Spleen (tissue), 11 donors: Measurements from ENCODE around the gene GOLGA2. TPM values are rescaled to one million over a fixed set of nuclear protein-coding genes. Genes with fewer than 3 reads are reported as not detected.

Experiments used
- DNase-seq: peaks from one replicate; pipeline ENCODE4 v3.0.0-alpha.2; 2020
- H3K27ac ChIP-seq, 8 donors: fragments of 200-600 bp; sonication (generic) in 7 of 8; 1 replicate in 4 of 8; 2 replicates in 4 of 8; pipeline versions ENCODE4 v1.5.0 to v1.8.0; 2016 to 2021; ENCODE audit warnings: inconsistent platforms in 4 of 8, mild to moderate bottlenecking in 4 of 8, moderate library complexity in 1 of 8
- H3K27me3 ChIP-seq, 7 donors: fragments of 200-600 bp; sonication (generic) in 6 of 7; replicated peaks in 1 of 7; 1 replicate in 4 of 7; 2 replicates in 3 of 7; pipeline versions ENCODE4 v1.5.0 to v1.8.0; 2016 to 2021; ENCODE audit warnings: inconsistent platforms in 3 of 7, mild to moderate bottlenecking in 1 of 7
- H3K36me3 ChIP-seq, 6 donors: fragments of 200-600 bp; sonication (generic) in 5 of 6; 1 replicate in 4 of 6; 2 replicates in 2 of 6; pipeline versions ENCODE4 v1.5.0 to v1.8.0; 2016 to 2021; ENCODE audit warnings: inconsistent platforms in 2 of 6
- H3K4me1 ChIP-seq, 6 donors: fragments of 200-600 bp; sonication (generic) in 5 of 6; 1 replicate in 3 of 6; 2 replicates in 3 of 6; pipeline versions ENCODE4 v1.5.0 to v1.8.0; 2016 to 2021; ENCODE audit warnings: inconsistent platforms in 3 of 6
- H3K4me3 ChIP-seq, 8 donors: fragments of 200-600 bp; sonication (generic) in 7 of 8; 1 replicate in 4 of 8; 2 replicates in 4 of 8; pipeline versions ENCODE4 v1.5.0 to v1.8.0; 2016 to 2021; ENCODE audit warnings: inconsistent platforms in 4 of 8, mild to moderate bottlenecking in 4 of 8, moderate library complexity in 2 of 8
- H3K9me3 ChIP-seq, 8 donors: fragments of 200-600 bp; sonication (generic) in 7 of 8; 1 replicate in 4 of 8; 2 replicates in 4 of 8; pipeline versions ENCODE4 v1.5.0 to v1.8.0; 2016 to 2021; ENCODE audit warnings: inconsistent platforms in 4 of 8
- CTCF ChIP-seq, 11 experiments: fragments of 200-600 bp in 7 of 11; fragments of 450-650 bp in 4 of 11; sonication (generic) in 4 of 11; IDR thresholded peaks in 8 of 11; conservative IDR thresholded peaks in 3 of 11; 1 replicate in 7 of 11; 2 replicates in 4 of 11; pipeline versions ENCODE4 v1.4.0 to v1.8.0; 2016 to 2021; ENCODE audit warnings: antibody characterized with exemption in 11 of 11, inconsistent platforms in 4 of 11, mild to moderate bottlenecking in 1 of 11
- POLR2A ChIP-seq, 3 donors: fragments of 450-650 bp; IDR thresholded peaks; one replicate each; pipeline ENCODE4 v1.5.1; 2017; ENCODE audit warnings: antibody characterized with exemption in 3 of 3, mild to moderate bottlenecking in 1 of 3
- POLR2AphosphoS5 ChIP-seq, 3 donors: sonication (generic); formaldehyde crosslinking; IDR thresholded peaks; one replicate each; pipeline ENCODE4 v1.5.1; 2017; ENCODE audit warnings: antibody characterized with exemption in 3 of 3
- WGBS, 5 donors: extraction: QIAGEN DNeasy Blood & Tissue Kit in 3 of 5; methylation state at CpG; one replicate each; pipeline versions ENCODE4 v1.1.5 to v1.1.7; 2013 to 2018; 5-methylcytosine and 5-hydroxymethylcytosine counted together
- intact Hi-C: fragments of 100-400 bp; cut with DNase I; formaldehyde crosslinking; loops from one replicate; pipeline ENCODE4 v1.15.0; 2023; ENCODE audit warnings: low total_unique reads
- polyA plus RNA-seq, 3 donors: library from polyadenylated mRNA; stranded (reverse); fragments of 200-250 nt; gene quantifications; one replicate each; pipeline ENCODE4 v1.2.1, GENCODE V29; 2013
- total RNA-seq, 7 donors: library from RNA; depleted of rRNA in 3 of 7; stranded (reverse); fragments of >200 nt in 3 of 7; fragmentation: NEBNext Ultra II Directional in 4 of 7; extraction: Animal tissue kit (Norgen Biotek cat#: 25700) in 4 of 7; gene quantifications; one replicate each; pipeline versions ENCODE4 v1.1.0 to v1.2.1, GENCODE V29; 2016 to 2021
- donor health status: healthy with polysubstance abuse.
- donor health status: DM: no; HTN: no; CAD: no; lungs with moderate emphysema.
- donor health status: DM: no; HTN: no; CAD: no.
- donor health status: Bipolar disorder and iron deficiency.
- donor health status: healthy.
- donor health status: DM: no; HTN: no; CAD: no.
- donor health status: DM: yes; HTN: yes; CAD: no.

GOLGA2 gene
- total and polyA plus RNA-seq, 10 donors = 15.5 to 79.0 (median 59.5) TPM

GRCh38 chr9:128252317-128253139, 23.3 kb downstream of the GOLGA2 start:
- Histone ChIP-seq H3K27me3 (peaks cover 0 to 20% (median 0%) of the 10 kb centered on the region in 7 donors), H3K4me3 (no peak overlapping the region), H3K36me3 (peaks cover 0 to 21% (median 10%) of the 10 kb centered on the region in 6 donors), H3K4me1 (peaks cover 6 to 26% (median 21%) of the 10 kb centered on the region in 6 donors), H3K9me3 (no peaks in the 10 kb centered on the region), H3K27ac (no peak overlapping the region)
- intact Hi-C loops = no loop called here
- WGBS, 5 donors = 87 to 95% (median 91%) methylated on average over 11 to 25 of the region's 25 CpGs
- TF ChIP-seq CTCF (IDR thresholded peaks at IDR 0.05 in 8 of 11, conservative IDR thresholded peaks at IDR 0.05 in 3 of 11) = no peak
- no peak for TF ChIP-seq POLR2A (IDR thresholded peaks at IDR 0.05)
- TF ChIP-seq POLR2AphosphoS5 (IDR thresholded peaks at IDR 0.05) = no peak
- DNase-seq = no peak

- TF ChIP-seq POLR2A (IDR thresholded peaks at IDR 0.05) (no peak), POLR2AphosphoS5 (IDR thresholded peaks at IDR 0.05) (no peak), CTCF (IDR thresholded peaks at IDR 0.05 in 8 of 11, conservative IDR thresholded peaks at IDR 0.05 in 3 of 11) (no peak)
- DNase-seq = no peak
- Histone ChIP-seq H3K27me3 (peaks cover 0 to 20% (median 0%) of the 10 kb centered on the region in 7 donors), H3K27ac (no peak overlapping the region), H3K4me3 (no peak overlapping the region), H3K9me3 (no peaks in the 10 kb centered on the region), H3K4me1 (peaks cover 6 to 26% (median 21%) of the 10 kb centered on the region in 6 donors), H3K36me3 (peaks cover 0 to 13% (median 2%) of the 10 kb centered on the region in 6 donors)
- 58 to 81% (median 80%) methylated on average over 3 of the region's 3 CpGs for WGBS, 5 donors
- intact Hi-C loops = no loop called here
These were observed 24.1 kb downstream of the GOLGA2 start for GRCh38 chr9:128251732-128252100.

GRCh38 chr9:128250839-128251731, 24.7 kb downstream of the GOLGA2 start:
- intact Hi-C loops = no loop called here
- peaks cover 0 to 7% (median 0%) of the 10 kb centered on the region in 6 donors for H3K36me3 ChIP-seq
- TF ChIP-seq POLR2AphosphoS5 (IDR thresholded peaks at IDR 0.05) (no peak), CTCF (IDR thresholded peaks at IDR 0.05 in 8 of 11, conservative IDR thresholded peaks at IDR 0.05 in 3 of 11) (no peak), POLR2A (IDR thresholded peaks at IDR 0.05) (no peak)
- no peak for DNase-seq
- no peaks in the 10 kb centered on the region for H3K9me3 ChIP-seq
- H3K4me3 ChIP-seq = peak overlapping the region; percentile 27 to 79 (median 47)
- peak overlapping the region in 3 of 8 donors; percentile 73 to 80 (median 79) for H3K27ac ChIP-seq
- 18 to 33% (median 32%) methylated on average over 25 to 43 of the region's 43 CpGs for WGBS, 5 donors
- peaks cover 0 to 20% (median 0%) of the 10 kb centered on the region in 7 donors for H3K27me3 ChIP-seq
- peaks cover 6 to 31% (median 23%) of the 10 kb centered on the region in 6 donors for H3K4me1 ChIP-seq
